Central memory CD8-positive, alpha-beta T cell (primary cell): ENCODE measurements around the gene SPACA7.
A peak's percentile ranks its signal among the peaks of the same experiment; 100 is the strongest.

Source experiments
- ATAC-seq: fragments of 150-1000 bp; cut with Tn5 transposase; replicated peaks from 2 replicates; pipeline ENCODE4 v1.10.0; 2022; ENCODE audit warnings: mild to moderate bottlenecking, moderate FRiP score, moderate number of reproducible peaks; ENCODE audit not compliant: poor library complexity, severe bottlenecking; ENCODE audit errors: extremely low read depth
- DNase-seq, 2 donors: peaks; one replicate each; pipeline ENCODE4 v3.0.0; 2021; ENCODE audit warnings: low spot score in 2 of 2
- H3K27ac Mint-ChIP-seq: one replicate; pipeline ENCODE4 v1.8.0; 2022; ENCODE audit warnings: low read depth, mild to moderate bottlenecking, moderate library complexity, mixed read lengths
- H3K27me3 Mint-ChIP-seq: one replicate; pipeline ENCODE4 v1.8.0; 2022; ENCODE audit warnings: mixed read lengths
- H3K36me3 Mint-ChIP-seq: one replicate; pipeline ENCODE4 v1.8.0; 2022; ENCODE audit warnings: mild to moderate bottlenecking, moderate library complexity, mixed read lengths; ENCODE audit not compliant: insufficient read depth
- H3K4me1 Mint-ChIP-seq: one replicate; pipeline ENCODE4 v1.8.0; 2022; ENCODE audit warnings: mixed read lengths
- H3K4me3 Mint-ChIP-seq: one replicate; pipeline ENCODE4 v1.8.0; 2022; ENCODE audit warnings: mild to moderate bottlenecking, moderate library complexity, mixed read lengths
- H3K9me3 Mint-ChIP-seq: one replicate; pipeline ENCODE4 v1.8.0; 2022; ENCODE audit warnings: mixed read lengths

SPACA7 gene

GRCh38 chr13:112453207-112453829 is 77.2 kb downstream of the SPACA7 start:
- ATAC-seq (no peak), DNase-seq (no peak)
- H3K36me3 Mint-ChIP-seq: peaks cover 1% of the 10 kb centered on the region
- H3K27me3 Mint-ChIP-seq: peaks cover 16% of the 10 kb centered on the region
- no peak overlapping the region for H3K27ac Mint-ChIP-seq
- H3K4me3 Mint-ChIP-seq: no peak overlapping the region
- no peaks in the 10 kb centered on the region for H3K9me3 Mint-ChIP-seq
- no peaks in the 10 kb centered on the region for H3K4me1 Mint-ChIP-seq

GRCh38 chr13:112453874-112454647 is 77.9 kb downstream of the SPACA7 start:
- DNase-seq (no peak), ATAC-seq (no peak)
- Mint-ChIP-seq H3K4me3 (no peak overlapping the region), H3K4me1 (no peaks in the 10 kb centered on the region), H3K27ac (no peak overlapping the region), H3K9me3 (no peaks in the 10 kb centered on the region), H3K27me3 (peaks cover 8% of the 10 kb centered on the region), H3K36me3 (peaks cover 1% of the 10 kb centered on the region)

- H3K36me3 Mint-ChIP-seq: peaks cover 1% of the 10 kb centered on the region
- H3K4me3 Mint-ChIP-seq: no peak overlapping the region
- no peak for DNase-seq
- H3K9me3 Mint-ChIP-seq: peaks cover 4% of the 10 kb centered on the region
- H3K27ac Mint-ChIP-seq: no peak overlapping the region
- peaks cover 7% of the 10 kb centered on the region for H3K27me3 Mint-ChIP-seq
- no peaks in the 10 kb centered on the region for H3K4me1 Mint-ChIP-seq
- no peak for ATAC-seq
Observed at GRCh38 chr13:112454648-112455334, 78.6 kb downstream of the SPACA7 start.

GRCh38 chr13:112455476-112456059 is 79.4 kb downstream of the SPACA7 start:
- no peak overlapping the region for H3K4me3 Mint-ChIP-seq
- DNase-seq: no peak
- peaks cover 6% of the 10 kb centered on the region for H3K9me3 Mint-ChIP-seq
- H3K27me3 Mint-ChIP-seq: peaks cover 10% of the 10 kb centered on the region
- H3K4me1 Mint-ChIP-seq: no peaks in the 10 kb centered on the region
- no peak for ATAC-seq
- H3K36me3 Mint-ChIP-seq: peaks cover 1% of the 10 kb centered on the region
- H3K27ac Mint-ChIP-seq: no peak overlapping the region

DNA sequence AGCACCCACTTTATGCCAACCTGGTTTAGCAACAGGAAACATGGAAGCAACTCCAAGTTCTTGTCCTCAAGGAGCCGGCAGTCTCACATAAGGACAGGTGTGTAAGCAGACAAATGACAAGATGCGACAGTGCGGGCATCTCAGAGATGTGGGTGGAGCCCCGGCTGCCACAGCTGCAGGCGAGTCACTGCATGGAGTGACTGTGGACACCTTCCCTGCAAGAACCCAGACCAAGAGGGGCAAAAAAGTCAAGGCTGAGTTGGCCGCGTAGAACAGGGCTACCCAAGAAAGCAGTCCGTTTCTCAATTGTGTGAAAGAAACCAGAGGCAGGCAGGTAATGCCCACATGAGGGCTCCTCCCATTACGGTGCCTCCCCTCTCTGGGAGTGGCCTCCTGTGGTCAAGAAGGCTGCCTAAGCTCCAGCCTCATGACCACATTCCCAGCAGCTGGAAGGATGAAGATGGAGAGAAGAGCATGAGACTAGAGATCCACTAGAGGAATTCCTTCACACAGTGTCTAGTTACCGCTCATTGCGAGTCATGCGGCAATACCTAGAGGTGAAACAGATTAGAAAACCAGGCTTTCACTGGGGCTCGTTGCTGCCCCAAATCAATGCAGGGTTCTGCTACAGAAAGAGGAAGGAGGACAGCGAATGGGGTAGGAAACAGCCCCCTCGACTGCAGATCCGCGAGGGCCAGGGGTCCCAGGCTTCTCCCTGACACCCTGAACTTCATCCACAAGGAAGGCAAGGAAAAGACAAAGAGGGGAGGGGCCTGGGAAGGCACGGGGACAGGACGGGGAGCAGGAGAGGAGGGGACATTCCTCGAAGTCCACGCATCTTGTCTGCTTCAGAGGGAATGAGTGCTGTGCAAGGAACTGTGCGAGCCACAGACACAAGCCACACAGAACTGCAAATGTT is 80.2 kb downstream of the SPACA7 start:
- H3K4me3 Mint-ChIP-seq: no peak overlapping the region
- H3K27me3 Mint-ChIP-seq: peaks cover 12% of the 10 kb centered on the region
- H3K36me3 Mint-ChIP-seq: no peaks in the 10 kb centered on the region
- peak in 1 of 2 donors; percentile 3 for DNase-seq
- H3K9me3 Mint-ChIP-seq: peaks cover 6% of the 10 kb centered on the region
- H3K4me1 Mint-ChIP-seq: no peaks in the 10 kb centered on the region
- H3K27ac Mint-ChIP-seq: no peak overlapping the region
- no peak for ATAC-seq

DNA sequence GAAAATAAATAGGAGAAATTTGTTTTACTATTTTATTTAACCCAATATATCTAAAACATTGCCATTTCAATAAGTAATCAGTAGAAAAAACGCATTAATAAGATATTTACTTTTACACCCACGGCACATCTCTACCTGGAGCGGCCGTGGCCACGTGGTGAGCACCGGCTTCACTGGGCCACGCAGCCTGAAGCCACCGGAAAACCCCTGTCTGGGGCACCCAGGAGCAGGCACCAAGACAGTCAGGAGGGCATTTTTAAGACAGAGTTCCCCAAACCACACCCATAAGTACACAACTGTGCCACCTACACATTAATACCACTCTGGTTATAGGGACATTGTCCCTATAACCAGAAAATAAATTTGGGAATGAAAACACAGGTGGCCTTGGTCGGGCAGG is 80.9 kb downstream of the SPACA7 start:
- ATAC-seq (no peak), DNase-seq (no peak)
- H3K27ac Mint-ChIP-seq: no peak overlapping the region
- peaks cover 6% of the 10 kb centered on the region for H3K9me3 Mint-ChIP-seq
- H3K4me1 Mint-ChIP-seq: no peaks in the 10 kb centered on the region
- no peaks in the 10 kb centered on the region for H3K36me3 Mint-ChIP-seq
- no peak overlapping the region for H3K4me3 Mint-ChIP-seq
- peaks cover 19% of the 10 kb centered on the region for H3K27me3 Mint-ChIP-seq

GRCh38 chr13:112457485-112457884 is 81.3 kb downstream of the SPACA7 start:
- ATAC-seq (no peak), DNase-seq (no peak)
- no peaks in the 10 kb centered on the region for H3K4me1 Mint-ChIP-seq
- H3K27ac Mint-ChIP-seq: no peak overlapping the region
- peaks cover 23% of the 10 kb centered on the region for H3K27me3 Mint-ChIP-seq
- peaks cover 6% of the 10 kb centered on the region for H3K9me3 Mint-ChIP-seq
- no peak overlapping the region for H3K4me3 Mint-ChIP-seq
- no peaks in the 10 kb centered on the region for H3K36me3 Mint-ChIP-seq

- DNase-seq (no peak), ATAC-seq (no peak)
- Mint-ChIP-seq H3K4me3 (no peak overlapping the region), H3K27me3 (peaks cover 25% of the 10 kb centered on the region), H3K4me1 (no peaks in the 10 kb centered on the region), H3K27ac (no peak overlapping the region), H3K9me3 (peaks cover 6% of the 10 kb centered on the region), H3K36me3 (no peaks in the 10 kb centered on the region)
Observed at GRCh38 chr13:112462408-112462807, 86.3 kb downstream of the SPACA7 start.

DNA sequence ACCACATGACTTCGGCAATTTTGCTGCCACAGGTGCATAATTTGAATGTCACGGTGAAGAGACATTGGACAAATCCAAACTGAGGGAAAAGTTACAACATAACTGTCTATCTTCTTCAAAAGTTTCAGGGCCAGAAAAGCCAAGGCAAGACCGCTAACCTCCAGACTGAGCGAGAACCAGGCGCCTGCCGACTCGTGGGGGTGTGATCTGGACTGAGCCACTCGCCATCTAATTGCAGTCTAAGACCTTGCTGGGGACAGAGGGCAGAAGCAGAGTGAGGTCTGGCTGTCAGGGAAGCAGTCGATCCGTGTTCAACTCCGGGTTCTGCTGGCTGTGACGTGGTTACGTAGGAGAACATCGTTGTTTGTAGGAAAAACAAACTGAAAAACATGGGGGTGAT is 88.6 kb downstream of the SPACA7 start:
- H3K36me3 Mint-ChIP-seq: no peaks in the 10 kb centered on the region
- H3K27me3 Mint-ChIP-seq: peaks cover 20% of the 10 kb centered on the region
- ATAC-seq: no peak
- H3K4me1 Mint-ChIP-seq: no peaks in the 10 kb centered on the region
- DNase-seq: no peak
- no peak overlapping the region for H3K4me3 Mint-ChIP-seq
- peaks cover 2% of the 10 kb centered on the region for H3K9me3 Mint-ChIP-seq
- H3K27ac Mint-ChIP-seq: no peak overlapping the region

GRCh38 chr13:112465251-112466131 is 89.3 kb downstream of the SPACA7 start:
- H3K4me3 Mint-ChIP-seq: no peak overlapping the region
- ATAC-seq (no peak), DNase-seq (no peak)
- H3K36me3 Mint-ChIP-seq: no peaks in the 10 kb centered on the region
- H3K4me1 Mint-ChIP-seq: no peaks in the 10 kb centered on the region
- no peak overlapping the region for H3K27ac Mint-ChIP-seq
- H3K27me3 Mint-ChIP-seq: peaks cover 15% of the 10 kb centered on the region
- no peaks in the 10 kb centered on the region for H3K9me3 Mint-ChIP-seq
